Sigmoid colon (tissue), 3 donors: Measurements from ENCODE around the gene HIVEP3.

Experiments used
- CTCF ChIP-seq, 4 experiments: fragments of 450-650 bp in 3 of 4; fragments of 200-600 bp in 1 of 4; IDR thresholded peaks; one replicate each; pipeline ENCODE4 v1.5.1; 2016 to 2019; ENCODE audit warnings: antibody characterized with exemption in 4 of 4, mild to moderate bottlenecking in 3 of 4, moderate library complexity in 2 of 4
- POLR2A ChIP-seq, 2 donors: fragments of 450-650 bp; IDR thresholded peaks; one replicate each; pipeline ENCODE4 v1.6.1; 2016; ENCODE audit warnings: antibody characterized with exemption in 2 of 2, mild to moderate bottlenecking in 2 of 2, moderate library complexity in 2 of 2

DNA sequence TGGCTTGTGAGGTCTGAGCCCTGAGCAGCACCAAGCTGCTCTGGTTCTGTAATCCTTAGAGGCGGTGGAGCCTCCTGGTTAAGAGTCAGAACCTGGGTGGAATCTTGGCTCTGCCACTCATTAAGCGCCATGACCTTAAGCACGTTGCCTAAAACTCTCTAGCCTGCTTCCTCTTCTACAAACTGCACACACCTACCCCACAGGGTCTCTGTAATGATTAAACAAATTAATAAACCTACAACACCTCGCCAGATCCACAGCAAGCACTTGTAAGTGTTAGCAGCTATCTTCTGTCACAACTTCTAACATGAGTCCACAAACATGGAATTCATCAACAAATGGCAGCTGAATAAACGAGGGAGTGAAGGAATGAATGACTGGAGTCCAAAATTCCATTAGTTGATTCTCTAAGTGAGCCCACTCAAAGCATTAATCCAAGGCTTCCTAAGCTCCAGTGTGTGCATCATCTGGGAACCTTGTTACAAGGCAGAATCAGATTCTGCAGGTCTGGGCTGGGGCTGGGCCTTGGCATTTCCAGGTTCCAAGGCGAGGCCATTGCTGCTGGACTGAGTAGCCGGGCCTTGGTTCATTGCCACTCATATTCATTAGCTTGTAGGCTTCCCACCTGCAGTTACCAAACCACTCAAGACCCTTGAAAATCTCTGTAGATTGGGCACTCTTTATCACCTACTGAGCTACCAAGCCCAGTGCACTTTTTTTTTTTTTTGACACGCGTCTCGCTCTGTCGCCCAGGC is 168.6 kb downstream of the HIVEP3 start:
- TF ChIP-seq POLR2A (IDR thresholded peaks at IDR 0.05) (no peak), CTCF (IDR thresholded peaks at IDR 0.05) (no peak)
